Stimulated activated CD8-positive, alpha-beta memory T cell treated with anti-CD3 and anti-CD28 coated beads, Interleukin-2, amount 100 ng/mL, for 48 hours (primary cell): Measurements from ENCODE around the gene COL8A2.
"Not testable (repeated sequence)": the region's sequence is repeated elsewhere in the genome, so short reads cannot be mapped to it uniquely, and the experiment has no call there.

Experiments used
- DNase-seq, 2 donors: peaks; one replicate each; pipeline ENCODE4 v3.0.0-alpha.2; 2020; ENCODE audit warnings: low read depth in 2 of 2

The COL8A2 gene

DNA sequence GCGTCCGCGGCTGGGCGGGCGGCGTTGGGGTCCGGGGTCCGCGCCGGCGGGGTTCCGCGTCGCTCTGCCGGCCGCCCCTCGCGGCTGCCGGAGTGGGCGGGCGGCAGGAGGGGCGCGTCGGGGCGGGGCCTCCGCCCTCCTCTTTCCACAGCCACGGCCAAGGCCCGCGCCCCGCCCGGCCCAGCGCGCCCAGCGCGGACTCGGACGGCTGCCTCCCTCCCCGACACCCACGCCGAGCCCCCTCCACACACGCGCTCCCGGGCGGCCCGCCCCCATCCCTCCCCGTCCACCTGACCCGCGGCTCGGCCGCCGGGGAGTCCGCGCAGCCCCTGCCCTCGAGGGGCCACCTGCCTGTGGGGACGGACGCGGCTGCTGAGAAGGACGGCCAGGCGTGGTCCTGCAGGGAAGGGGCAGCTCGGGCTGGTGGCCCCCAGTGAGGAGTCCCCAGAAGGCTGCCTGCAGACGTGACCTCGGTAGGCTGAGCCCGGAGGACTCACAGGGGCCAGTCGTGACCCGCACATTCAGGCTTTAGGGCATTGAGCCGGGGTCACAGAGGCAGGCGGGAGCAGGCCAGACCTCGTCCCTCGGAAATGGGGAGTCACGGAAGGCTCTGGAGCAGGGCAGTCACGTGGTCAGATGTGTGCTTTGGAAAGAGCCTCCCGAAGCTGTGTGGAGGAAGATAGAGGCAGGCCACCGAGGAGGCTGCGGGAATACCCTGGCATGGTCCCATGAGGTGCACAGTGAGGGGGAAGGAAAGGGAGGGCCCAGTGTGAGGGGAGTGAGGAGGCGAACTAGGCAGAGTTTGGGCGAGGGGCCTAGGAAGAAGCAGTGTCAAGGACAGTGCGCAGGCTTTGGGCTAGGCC is at the start of gene COL8A2:
TSS of gene COL8A2 (minus strand) at position 94 of the 863 bp plus-strand sequence. CDS start 24,980 bp downstream, outside the sequence.
- DNase-seq, result no peak

DNA sequence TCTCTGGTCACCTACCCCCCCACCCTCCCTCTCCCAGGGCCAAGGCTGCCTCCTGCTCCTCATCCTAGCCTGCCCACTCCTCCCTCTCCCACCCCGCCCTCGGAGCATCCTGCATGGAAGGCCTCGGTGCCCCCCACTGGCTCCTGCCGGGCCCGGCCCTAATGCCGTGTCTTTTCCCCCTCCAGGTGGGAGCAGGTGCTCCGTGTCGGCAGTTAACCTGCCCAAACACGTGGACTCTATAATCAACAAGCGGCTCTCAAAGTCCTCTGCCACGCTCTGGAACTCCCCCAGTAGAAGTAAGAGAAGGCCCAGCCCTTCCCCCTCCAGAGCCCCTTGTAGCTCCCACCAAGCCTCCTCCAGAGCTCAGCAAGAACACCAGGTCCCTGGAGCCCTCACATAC is 49.7 kb upstream of the COL8A2 start:
- DNase-seq, result no peak

GRCh38 chr1:36172983-36173382 is 48.0 kb upstream of the COL8A2 start:
- no peak for DNase-seq

GRCh38 chr1:36172017-36172747 is 47.2 kb upstream of the COL8A2 start:
- no peak for DNase-seq

DNA sequence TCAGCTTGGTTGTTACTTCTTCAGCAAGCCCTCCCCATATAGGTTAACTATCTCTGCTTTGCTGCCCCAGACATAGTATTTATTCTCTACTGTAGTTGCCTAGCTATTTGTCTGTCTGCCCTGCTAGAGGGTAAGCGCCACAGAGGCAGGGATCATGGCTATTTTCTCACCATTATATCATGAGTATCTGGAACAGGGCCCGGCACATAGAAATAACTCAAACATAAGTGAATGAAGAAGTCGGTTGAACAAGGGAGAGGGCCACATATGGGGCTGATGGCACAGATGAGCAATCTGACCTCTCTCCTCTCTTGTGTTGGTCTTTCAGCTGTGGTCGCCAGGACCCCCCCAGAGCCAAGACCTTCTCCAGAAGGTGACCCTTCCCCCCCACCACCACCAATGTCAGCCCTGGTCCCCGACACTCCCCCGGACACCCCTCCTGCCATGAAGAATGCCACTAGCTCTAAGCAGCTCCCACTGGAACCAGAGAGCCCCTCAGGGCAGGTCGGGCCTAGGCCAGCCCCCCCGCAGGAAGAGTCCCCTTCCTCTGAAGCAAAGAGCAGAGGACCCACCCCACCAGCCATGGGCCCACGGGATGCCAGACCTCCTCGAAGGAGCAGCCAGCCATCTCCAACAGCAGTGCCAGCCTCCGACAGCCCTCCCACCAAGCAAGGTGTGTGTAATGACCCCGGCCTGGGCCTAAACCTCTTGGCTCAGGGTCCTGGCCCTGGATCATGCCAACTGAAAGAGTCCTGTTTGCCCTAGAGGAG is 45.8 kb upstream of the COL8A2 start:
- no peak for DNase-seq

GRCh38 chr1:36168514-36168913 is 43.5 kb upstream of the COL8A2 start:
- DNase-seq, result no peak

- DNase-seq, result no peak
Measured at GRCh38 chr1:36166938-36167905, 42.2 kb upstream of the COL8A2 start.

DNA sequence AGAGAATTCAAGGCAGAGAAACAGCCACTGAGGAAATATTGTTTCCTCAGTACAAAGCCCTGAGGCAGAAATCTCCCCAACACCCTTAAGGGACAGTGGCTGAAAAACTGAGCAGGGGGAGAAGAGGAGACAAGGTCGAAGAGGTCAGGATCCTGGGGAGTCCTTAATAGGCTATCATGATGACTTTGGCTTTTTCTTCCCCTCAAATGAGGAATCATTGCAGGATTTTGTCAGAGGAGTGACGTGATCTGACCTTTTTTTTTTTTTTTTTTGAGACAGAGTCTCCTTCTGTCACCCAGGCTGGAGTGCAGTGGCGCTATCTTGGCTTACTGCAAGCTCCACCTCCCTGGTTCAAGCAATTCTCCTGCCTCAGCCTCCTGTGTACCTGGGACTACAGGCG is 41.1 kb upstream of the COL8A2 start:
- DNase-seq, result no peak

GRCh38 chr1:36165145-36165544 is 40.1 kb upstream of the COL8A2 start:
- no peak for DNase-seq

DNA sequence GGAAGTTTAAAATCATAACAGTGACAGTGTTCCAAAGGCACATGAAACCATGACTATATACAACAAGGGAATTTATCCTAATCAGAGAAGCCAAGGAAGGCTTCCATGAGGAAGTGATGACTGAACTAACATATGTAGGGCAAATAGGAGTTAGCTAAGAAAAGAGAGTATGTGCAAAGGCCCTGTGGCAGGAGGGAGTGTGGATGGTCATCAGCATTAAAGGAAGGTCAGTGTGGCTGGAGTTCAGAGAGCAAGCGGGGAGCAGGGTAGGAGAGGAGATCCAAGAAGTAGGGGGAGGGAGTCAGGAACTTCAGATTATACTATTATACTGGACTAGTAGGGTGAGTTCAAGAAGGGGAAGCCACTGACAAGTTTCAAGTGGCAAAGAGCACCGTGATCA is 39.3 kb upstream of the COL8A2 start:
- DNase-seq, result no peak

DNA sequence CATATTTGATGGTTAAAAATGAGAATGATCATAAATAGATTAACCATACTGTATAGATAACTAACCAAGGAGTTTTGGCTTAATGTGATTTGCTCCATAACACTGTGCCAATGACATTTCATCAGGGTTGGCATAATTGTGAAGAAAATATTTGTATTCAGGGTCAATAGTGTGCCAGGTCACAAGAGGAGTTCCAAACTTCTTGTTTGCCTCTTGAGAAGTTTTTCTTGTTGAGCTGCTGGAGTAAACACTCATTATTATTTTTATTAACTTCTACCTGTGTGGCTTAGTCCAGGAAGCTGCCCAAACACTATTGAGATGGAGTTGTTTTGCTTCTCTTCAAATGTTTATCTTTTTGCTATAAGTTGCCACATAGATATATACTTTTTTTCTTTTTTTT is 38.4 kb upstream of the COL8A2 start:
- DNase-seq, result no peak

DNA sequence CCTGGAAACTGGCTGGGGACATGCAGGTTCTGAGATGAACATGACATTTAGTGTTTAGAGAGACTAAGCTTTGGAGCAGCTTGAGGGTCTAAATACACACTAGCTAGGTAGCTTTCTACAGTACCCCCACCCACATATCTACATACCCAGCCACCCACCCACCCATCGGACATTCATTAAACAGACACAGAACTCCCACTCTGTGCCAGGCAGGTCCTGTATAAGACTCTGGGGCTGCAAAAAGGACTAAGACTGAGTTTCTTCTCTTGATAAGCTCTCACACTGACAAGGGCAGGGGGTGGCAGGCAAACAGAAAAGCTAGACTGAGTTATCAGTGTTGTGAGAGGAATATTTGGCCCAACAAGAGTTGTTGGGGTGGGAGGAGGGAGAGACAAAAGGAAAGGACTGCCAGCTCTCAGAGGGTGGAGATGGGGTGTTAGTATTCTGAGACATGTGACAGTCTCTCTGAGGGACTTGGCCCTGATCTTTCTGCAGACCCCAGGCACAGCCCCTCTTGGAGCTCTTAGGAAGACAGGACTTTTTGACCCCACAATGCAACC is 37.7 kb upstream of the COL8A2 start:
- no peak for DNase-seq

GRCh38 chr1:36161641-36162531 is 36.9 kb upstream of the COL8A2 start:
- DNase-seq, result no peak

- DNase-seq, result peak; percentile 62 to 66
Measured at GRCh38 chr1:36160949-36161485, 36.0 kb upstream of the COL8A2 start.

DNA sequence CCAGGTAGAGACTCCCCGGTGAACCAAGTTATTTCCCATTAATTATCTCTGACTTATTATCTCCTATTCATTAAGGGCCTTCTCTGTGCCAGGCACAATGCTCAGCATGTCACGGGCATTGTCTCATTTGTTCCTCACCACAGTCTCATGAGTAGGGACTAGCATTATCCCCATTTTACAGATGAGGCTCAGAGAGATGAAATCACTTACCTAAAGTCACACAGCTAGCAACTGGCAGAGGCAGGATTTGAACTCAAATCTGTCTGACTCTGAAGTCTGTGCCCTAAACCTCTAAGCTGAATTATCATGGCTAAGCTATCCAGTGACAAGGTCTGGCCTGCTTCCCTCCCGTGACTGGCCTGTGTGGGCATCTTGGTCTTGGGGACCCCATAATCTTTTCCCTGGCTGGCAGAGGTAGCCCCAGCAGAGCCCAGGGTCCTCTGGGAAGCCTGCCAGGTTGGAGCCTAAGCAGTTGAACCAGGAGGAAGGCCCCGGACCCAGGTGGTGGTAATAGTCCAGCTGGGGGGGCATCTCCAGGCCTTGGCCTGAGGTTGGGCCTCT is 35.4 kb upstream of the COL8A2 start:
- no peak for DNase-seq

- DNase-seq, result no peak
Measured at GRCh38 chr1:36159614-36160387, 34.8 kb upstream of the COL8A2 start.

DNA sequence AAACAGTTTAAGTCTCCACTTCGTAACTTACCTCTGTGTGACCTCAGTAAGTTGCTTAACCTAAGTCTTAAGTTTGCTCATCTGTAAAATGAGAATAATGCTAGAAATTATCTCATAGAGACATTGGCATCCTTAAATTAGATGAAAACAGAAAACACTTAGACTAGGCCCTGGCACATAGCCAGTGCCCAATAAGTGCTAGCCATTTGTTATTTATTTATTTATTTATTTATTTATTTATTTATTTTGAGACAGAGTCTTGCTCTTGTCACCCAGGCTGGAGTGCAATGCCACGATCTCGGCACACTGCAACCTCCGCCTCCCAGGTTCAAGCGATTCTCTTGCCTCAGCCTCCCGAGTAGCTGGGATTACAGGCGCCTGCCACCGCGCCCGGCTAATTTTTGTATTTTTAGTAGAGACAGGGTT is 33.8 kb upstream of the COL8A2 start:
- not testable (repeated sequence) for DNase-seq
